ENCODE measurements around the gene THBS2. TPM values are rescaled to one million over a fixed set of nuclear protein-coding genes. Genes with fewer than 3 reads are reported as not detected.

Gene THBS2
- total RNA-seq, 1 donor from 2014 or later, result 135 TPM

GRCh38 chr6:169171016-169171415 is 82.6 kb downstream of the THBS2 start:
- H3K4me3 ChIP-seq (ENCODE audit: insufficient read depth, low read depth, low read length), result no peak overlapping the region
- H3K36me3 Mint-ChIP-seq (ENCODE audit: low read depth, unreplicated experiment), result peaks cover 8% of the 10 kb centered on the region
- H3K9me3 ChIP-seq (ENCODE audit: insufficient read depth, low read depth, low read length), result no peaks in the 10 kb centered on the region
- no peaks in the 10 kb centered on the region for H3K27me3 Mint-ChIP-seq (ENCODE audit: low read depth, unreplicated experiment)
- H2AFZ ChIP-seq (ENCODE audit: low read depth, low read length), result no peak overlapping the region
- H3K9me3 Mint-ChIP-seq (ENCODE audit: unreplicated experiment), result peaks cover 1% of the 10 kb centered on the region
- no peaks in the 10 kb centered on the region for H3K36me3 ChIP-seq (ENCODE audit: insufficient read depth, low read length)
- no peaks in the 10 kb centered on the region for H3K27me3 ChIP-seq (ENCODE audit: insufficient read depth, low read length)
- peaks cover 39% of the 10 kb centered on the region for H3K4me1 ChIP-seq (ENCODE audit: insufficient read depth, low read length)
- no peak overlapping the region for H3K27ac ChIP-seq (ENCODE audit: low read depth, low read length)
- no peak for TF ChIP-seq EZH2 (IDR thresholded peaks at IDR 0.05; ENCODE audit: insufficient read depth, low read length)
- TF ChIP-seq CTCF (IDR thresholded peaks at IDR 0.05; ENCODE audit: insufficient read depth, low read depth, low read length), result no peak
- DNase-seq (ENCODE audit: low read depth), result no peak
- no peak overlapping the region for H3K4me3 Mint-ChIP-seq (ENCODE audit: unreplicated experiment)
- H4K20me1 ChIP-seq (ENCODE audit: insufficient read depth, low read length), result no peaks in the 10 kb centered on the region
- H3K9ac ChIP-seq (ENCODE audit: low read length), result no peak overlapping the region
- H3K4me1 Mint-ChIP-seq (ENCODE audit: low read depth, unreplicated experiment), result peaks cover 34% of the 10 kb centered on the region
- H3K4me2 ChIP-seq (ENCODE audit: low read length), result no peak overlapping the region
- no peaks in the 10 kb centered on the region for H3K79me2 ChIP-seq (ENCODE audit: insufficient read depth, low read length)
- H3K27ac Mint-ChIP-seq (ENCODE audit: unreplicated experiment), result peak overlapping the region; percentile 41
- no peak for FAIRE-seq

- H4K20me1 ChIP-seq (ENCODE audit: insufficient read depth, low read length), result no peaks in the 10 kb centered on the region
- Mint-ChIP-seq H3K27me3 (ENCODE audit: low read depth, unreplicated experiment) (no peaks in the 10 kb centered on the region), H3K9me3 (ENCODE audit: unreplicated experiment) (peaks cover 1% of the 10 kb centered on the region), H3K4me1 (ENCODE audit: low read depth, unreplicated experiment) (peaks cover 38% of the 10 kb centered on the region), H3K4me3 (ENCODE audit: unreplicated experiment) (no peak overlapping the region), H3K27ac (ENCODE audit: unreplicated experiment) (no peak overlapping the region), H3K36me3 (ENCODE audit: low read depth, unreplicated experiment) (peaks cover 10% of the 10 kb centered on the region)
- H2AFZ ChIP-seq (ENCODE audit: low read depth, low read length), result no peak overlapping the region
- no peak overlapping the region for H3K4me3 ChIP-seq (ENCODE audit: insufficient read depth, low read depth, low read length)
- no peaks in the 10 kb centered on the region for H3K36me3 ChIP-seq (ENCODE audit: insufficient read depth, low read length)
- no peak overlapping the region for H3K27ac ChIP-seq (ENCODE audit: low read depth, low read length)
- H3K79me2 ChIP-seq (ENCODE audit: insufficient read depth, low read length), result no peaks in the 10 kb centered on the region
- DNase-seq (ENCODE audit: low read depth), result no peak
- peaks cover 44% of the 10 kb centered on the region for H3K4me1 ChIP-seq (ENCODE audit: insufficient read depth, low read length)
- FAIRE-seq, result no peak
- no peak overlapping the region for H3K4me2 ChIP-seq (ENCODE audit: low read length)
- H3K9me3 ChIP-seq (ENCODE audit: insufficient read depth, low read depth, low read length), result no peaks in the 10 kb centered on the region
- TF ChIP-seq CTCF (IDR thresholded peaks at IDR 0.05; ENCODE audit: insufficient read depth, low read depth, low read length) (no peak), EZH2 (IDR thresholded peaks at IDR 0.05; ENCODE audit: insufficient read depth, low read length) (no peak)
- H3K27me3 ChIP-seq (ENCODE audit: insufficient read depth, low read length), result no peaks in the 10 kb centered on the region
- H3K9ac ChIP-seq (ENCODE audit: low read length), result no peak overlapping the region
Observed at GRCh38 chr6:169170583-169170955, 83.1 kb downstream of the THBS2 start.

- H2AFZ ChIP-seq (ENCODE audit: low read depth, low read length), result no peak overlapping the region
- DNase-seq (ENCODE audit: low read depth) (no peak), FAIRE-seq (no peak)
- no peak overlapping the region for H3K9ac ChIP-seq (ENCODE audit: low read length)
- no peak overlapping the region for H3K4me3 Mint-ChIP-seq (ENCODE audit: unreplicated experiment)
- H3K9me3 Mint-ChIP-seq (ENCODE audit: unreplicated experiment), result peaks cover 1% of the 10 kb centered on the region
- no peaks in the 10 kb centered on the region for H4K20me1 ChIP-seq (ENCODE audit: insufficient read depth, low read length)
- H3K4me2 ChIP-seq (ENCODE audit: low read length), result no peak overlapping the region
- H3K4me1 ChIP-seq (ENCODE audit: insufficient read depth, low read length), result peaks cover 46% of the 10 kb centered on the region
- no peaks in the 10 kb centered on the region for H3K27me3 Mint-ChIP-seq (ENCODE audit: low read depth, unreplicated experiment)
- H3K4me3 ChIP-seq (ENCODE audit: insufficient read depth, low read depth, low read length), result no peak overlapping the region
- no peaks in the 10 kb centered on the region for H3K27me3 ChIP-seq (ENCODE audit: insufficient read depth, low read length)
- H3K9me3 ChIP-seq (ENCODE audit: insufficient read depth, low read depth, low read length), result no peaks in the 10 kb centered on the region
- H3K27ac ChIP-seq (ENCODE audit: low read depth, low read length), result no peak overlapping the region
- TF ChIP-seq EZH2 (IDR thresholded peaks at IDR 0.05; ENCODE audit: insufficient read depth, low read length) (no peak), CTCF (IDR thresholded peaks at IDR 0.05; ENCODE audit: insufficient read depth, low read depth, low read length) (no peak)
- H3K79me2 ChIP-seq (ENCODE audit: insufficient read depth, low read length), result no peaks in the 10 kb centered on the region
- no peak overlapping the region for H3K27ac Mint-ChIP-seq (ENCODE audit: unreplicated experiment)
- peaks cover 10% of the 10 kb centered on the region for H3K36me3 Mint-ChIP-seq (ENCODE audit: low read depth, unreplicated experiment)
- no peaks in the 10 kb centered on the region for H3K36me3 ChIP-seq (ENCODE audit: insufficient read depth, low read length)
- peaks cover 33% of the 10 kb centered on the region for H3K4me1 Mint-ChIP-seq (ENCODE audit: low read depth, unreplicated experiment)
Observed at GRCh38 chr6:169169941-169170582, 83.6 kb downstream of the THBS2 start.
